Stimulated activated CD8-positive, alpha-beta memory T cell treated with anti-CD3 and anti-CD28 coated beads, Interleukin-15, amount 100 ng/mL, for 24 hours (primary cell): ENCODE results near the gene RFX2.

Experiments used
- DNase-seq: peaks from one replicate; pipeline ENCODE4 v3.0.0-alpha.2; 2020; ENCODE audit warnings: low read depth

The RFX2 gene

GRCh38 chr19:6059988-6060599 lies 50.2 kb downstream of the RFX2 start:
- DNase-seq, result no peak

GRCh38 chr19:6059396-6059947 lies 50.8 kb downstream of the RFX2 start:
- DNase-seq, result no peak

GRCh38 chr19:6058518-6059201 lies 51.6 kb downstream of the RFX2 start:
- DNase-seq, result no peak

- no peak for DNase-seq
Observed at GRCh38 chr19:6057651-6058517, 52.4 kb downstream of the RFX2 start.

GRCh38 chr19:6056801-6057650 lies 53.3 kb downstream of the RFX2 start:
- DNase-seq, result no peak

- DNase-seq, result no peak
Observed at GRCh38 chr19:6056282-6056741, 54.0 kb downstream of the RFX2 start.

- DNase-seq, result no peak
Observed at GRCh38 chr19:6055013-6055795, 55.1 kb downstream of the RFX2 start.

GRCh38 chr19:6048793-6049405 lies 61.4 kb downstream of the RFX2 start:
- DNase-seq, result peak; percentile 45

GRCh38 chr19:6048348-6048747 lies 62.0 kb downstream of the RFX2 start:
- no peak for DNase-seq

GRCh38 chr19:6047741-6048251 lies 62.5 kb downstream of the RFX2 start:
- no peak for DNase-seq

- DNase-seq, result no peak
Observed at GRCh38 chr19:6047256-6047655, 63.0 kb downstream of the RFX2 start.

GRCh38 chr19:6045108-6045507 lies 65.2 kb downstream of the RFX2 start:
- no peak for DNase-seq

GRCh38 chr19:6044056-6044805 lies 66.1 kb downstream of the RFX2 start:
- no peak for DNase-seq

- no peak for DNase-seq
Observed at GRCh38 chr19:6042776-6043726, 67.2 kb downstream of the RFX2 start.

- DNase-seq, result no peak
Observed at GRCh38 chr19:6041991-6042481, 68.3 kb downstream of the RFX2 start.

GRCh38 chr19:6041071-6041470 lies 69.2 kb downstream of the RFX2 start:
- DNase-seq, result no peak

GRCh38 chr19:6039566-6040225 lies 70.6 kb downstream of the RFX2 start:
- no peak for DNase-seq
